GM12891 (cell line): ENCODE results near the gene PCCB.

Experiments used
- POLR2A ChIP-seq: IDR thresholded peaks from 2 replicates; pipeline ENCODE4 v1.6.1; 2011; ENCODE audit warnings: low read depth, low read length, control low read depth
- POLR2AphosphoS5 ChIP-seq: IDR thresholded peaks from 2 replicates; pipeline ENCODE4 v1.6.1; 2011; ENCODE audit warnings: low read depth, low read length, control low read depth
- SPI1 ChIP-seq: IDR thresholded peaks from 2 replicates; pipeline ENCODE4 v1.6.1; 2011; ENCODE audit warnings: low read depth, low read length, control low read depth
- TAF1 ChIP-seq: IDR thresholded peaks from 2 replicates; pipeline ENCODE4 v1.6.1; 2011; ENCODE audit warnings: low read depth, low read length, control low read depth

DNA sequence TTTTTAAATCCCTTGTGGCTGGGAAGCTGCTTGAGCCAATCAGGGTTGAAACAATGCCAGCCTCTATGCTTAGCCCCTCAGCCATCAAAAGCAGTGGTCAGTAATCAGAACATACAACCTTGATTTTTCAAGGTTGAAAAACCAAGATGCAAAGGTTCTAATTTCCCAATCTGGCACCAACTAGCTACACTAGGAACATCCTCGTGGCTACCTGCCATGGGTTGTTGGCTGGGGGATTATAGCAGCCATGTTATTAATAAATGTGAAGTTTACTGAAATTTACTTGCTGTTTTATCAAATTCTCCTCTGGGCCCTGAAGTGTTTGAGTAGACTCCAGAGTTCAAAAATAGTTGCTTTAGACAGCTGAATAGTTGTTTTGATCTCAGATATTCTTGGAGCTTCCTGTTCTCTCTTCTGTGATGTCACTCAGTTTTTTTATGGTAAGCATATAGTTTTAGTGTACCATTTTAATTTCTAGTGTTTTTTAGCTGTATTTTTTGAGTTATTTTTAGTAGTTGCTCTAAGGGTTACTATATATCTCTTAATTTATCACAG lies 31.9 kb downstream of the PCCB start:
- TF ChIP-seq POLR2AphosphoS5 (no peak), POLR2A (no peak), TAF1 (no peak), SPI1 (no peak)
